GM19324 (cell line): ENCODE results near the gene PHF21A.
"Not testable (repeated sequence)": the region's sequence is repeated elsewhere in the genome, so short reads cannot be mapped to it uniquely, and the experiment has no call there.

Experiments
- ATAC-seq: cut with Tn5 transposase; IDR thresholded peaks from one replicate; pipeline ENCODE4 v1.9.1; 2021; ENCODE audit warnings: mild to moderate bottlenecking, moderate library complexity; ENCODE audit not compliant: unreplicated experiment, low FRiP score

Gene PHF21A

GRCh38 chr11:45910623-45911022 is 210.6 kb downstream of the PHF21A start:
- ATAC-seq, result no peak

DNA sequence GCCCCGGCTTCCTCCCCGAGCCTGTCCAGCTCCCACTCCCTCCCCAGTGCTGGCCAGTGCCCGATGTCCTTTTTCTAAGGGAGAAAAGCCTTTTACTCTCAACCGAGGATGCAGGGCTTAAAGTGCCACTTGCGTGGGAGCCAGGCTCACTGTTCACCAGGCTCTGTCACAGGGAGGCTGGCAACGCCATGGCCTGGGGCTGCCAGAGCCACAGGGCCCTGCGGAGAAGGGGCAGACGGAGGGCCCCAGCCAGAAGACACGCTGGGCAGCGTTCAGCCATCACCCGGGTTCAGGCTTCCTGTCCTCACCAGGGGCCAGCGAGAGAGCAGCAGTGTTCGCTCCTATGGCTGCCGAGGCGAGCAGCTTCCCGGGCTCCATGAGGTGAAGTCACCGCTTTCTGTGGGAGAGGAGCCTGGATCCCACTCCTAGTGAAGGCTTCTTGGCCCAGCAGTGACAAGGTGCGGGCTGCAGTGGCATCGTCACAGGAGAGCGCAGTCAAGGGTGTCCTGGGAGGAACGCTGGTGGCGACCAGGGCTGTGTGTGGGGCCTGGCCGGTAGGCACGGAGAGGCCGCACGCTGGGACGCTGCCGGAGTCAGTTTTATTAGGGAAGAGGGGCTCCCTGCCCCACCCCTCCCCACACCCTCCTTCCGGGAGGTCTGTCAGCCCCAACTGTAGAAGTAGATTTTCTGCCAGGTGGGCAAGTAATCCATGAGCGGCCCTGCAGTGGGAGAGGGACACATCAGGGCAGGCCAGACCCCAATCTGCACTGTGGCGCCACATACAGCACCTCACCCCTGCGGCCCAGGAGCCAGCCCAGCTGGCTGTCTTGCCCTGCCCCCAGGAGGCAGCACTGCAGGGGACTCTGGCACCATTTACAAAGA is 211.4 kb downstream of the PHF21A start:
- no peak for ATAC-seq

GRCh38 chr11:45907911-45908370 is 213.3 kb downstream of the PHF21A start:
- no peak for ATAC-seq

GRCh38 chr11:45906965-45907611 is 214.2 kb downstream of the PHF21A start, which contains the start of gene FREY1:
Gene FREY1, minus strand, starts transcription at chr11:45907271. Its CDS starts 26 bp downstream, at chr11:45907245.
- no peak for ATAC-seq

DNA sequence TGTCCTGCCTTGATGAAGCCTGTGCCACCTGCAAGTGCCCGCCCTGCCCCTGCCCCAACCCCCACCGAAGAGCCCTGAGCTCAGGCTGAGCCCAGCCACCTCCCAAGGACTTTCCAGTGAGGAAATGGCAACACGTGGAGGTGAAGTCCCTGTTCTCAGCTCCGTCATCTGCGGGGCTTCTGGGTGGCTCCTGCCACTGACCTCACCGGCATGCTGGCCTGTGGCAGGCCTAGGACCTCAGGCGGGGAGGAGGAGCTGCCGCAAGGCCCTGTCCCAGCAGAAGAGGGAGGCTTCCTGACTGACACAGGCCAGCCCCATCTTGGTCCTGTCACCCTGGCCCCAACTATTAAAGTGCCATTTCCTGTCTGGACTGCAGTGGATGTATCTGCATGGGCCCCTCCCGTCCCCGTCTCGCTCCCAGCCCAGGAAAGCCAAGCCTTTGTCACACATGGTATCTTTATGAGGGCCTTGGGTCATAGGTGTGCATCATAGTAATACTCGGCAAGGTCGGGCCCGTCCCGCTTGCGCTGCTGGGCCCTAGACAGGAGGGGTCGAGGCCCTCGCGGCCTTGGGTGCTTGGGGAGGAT is 215.1 kb downstream of the PHF21A start:
- ATAC-seq, result no peak

DNA sequence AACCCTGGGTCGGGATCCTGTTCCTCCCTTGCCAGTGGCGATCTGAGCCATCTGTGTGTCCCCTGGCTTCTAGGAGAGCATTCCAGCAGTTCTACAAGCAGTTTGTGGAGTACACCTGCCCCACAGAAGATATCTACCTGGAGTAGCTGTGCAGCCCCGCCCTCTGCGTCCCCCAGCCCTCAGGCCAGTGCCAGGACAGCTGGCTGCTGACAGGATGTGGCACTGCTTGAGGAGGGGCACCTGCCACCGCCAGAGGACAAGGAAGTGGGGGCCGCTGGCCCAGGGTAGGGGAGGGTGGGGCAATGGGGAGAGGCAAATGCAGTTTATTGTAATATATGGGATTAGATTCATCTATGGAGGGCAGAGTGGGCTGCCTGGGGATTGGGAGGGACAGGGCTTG is 215.7 kb downstream of the PHF21A start:
- not testable (repeated sequence) for ATAC-seq

DNA sequence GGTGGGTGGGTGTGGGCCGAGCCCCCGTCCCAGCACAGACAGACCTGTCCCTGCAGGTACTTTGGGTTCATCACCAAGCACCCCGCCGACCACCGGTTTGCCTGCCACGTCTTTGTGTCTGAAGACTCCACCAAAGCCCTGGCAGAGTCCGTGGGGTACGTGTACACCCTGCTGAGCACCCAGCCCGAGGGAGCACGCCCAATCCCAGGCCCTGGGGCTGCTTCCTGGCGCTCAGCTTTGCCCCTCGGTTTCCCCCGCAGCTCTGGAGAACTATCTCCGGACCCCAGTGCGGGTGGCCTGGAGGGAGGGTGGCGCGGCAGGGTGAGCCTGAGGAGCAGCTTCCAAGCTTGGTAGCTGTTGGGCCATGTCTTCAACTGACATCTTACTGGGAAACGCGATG is 216.2 kb downstream of the PHF21A start:
- no peak for ATAC-seq

- no peak for ATAC-seq
Observed at GRCh38 chr11:45904309-45904915, 216.8 kb downstream of the PHF21A start.

DNA sequence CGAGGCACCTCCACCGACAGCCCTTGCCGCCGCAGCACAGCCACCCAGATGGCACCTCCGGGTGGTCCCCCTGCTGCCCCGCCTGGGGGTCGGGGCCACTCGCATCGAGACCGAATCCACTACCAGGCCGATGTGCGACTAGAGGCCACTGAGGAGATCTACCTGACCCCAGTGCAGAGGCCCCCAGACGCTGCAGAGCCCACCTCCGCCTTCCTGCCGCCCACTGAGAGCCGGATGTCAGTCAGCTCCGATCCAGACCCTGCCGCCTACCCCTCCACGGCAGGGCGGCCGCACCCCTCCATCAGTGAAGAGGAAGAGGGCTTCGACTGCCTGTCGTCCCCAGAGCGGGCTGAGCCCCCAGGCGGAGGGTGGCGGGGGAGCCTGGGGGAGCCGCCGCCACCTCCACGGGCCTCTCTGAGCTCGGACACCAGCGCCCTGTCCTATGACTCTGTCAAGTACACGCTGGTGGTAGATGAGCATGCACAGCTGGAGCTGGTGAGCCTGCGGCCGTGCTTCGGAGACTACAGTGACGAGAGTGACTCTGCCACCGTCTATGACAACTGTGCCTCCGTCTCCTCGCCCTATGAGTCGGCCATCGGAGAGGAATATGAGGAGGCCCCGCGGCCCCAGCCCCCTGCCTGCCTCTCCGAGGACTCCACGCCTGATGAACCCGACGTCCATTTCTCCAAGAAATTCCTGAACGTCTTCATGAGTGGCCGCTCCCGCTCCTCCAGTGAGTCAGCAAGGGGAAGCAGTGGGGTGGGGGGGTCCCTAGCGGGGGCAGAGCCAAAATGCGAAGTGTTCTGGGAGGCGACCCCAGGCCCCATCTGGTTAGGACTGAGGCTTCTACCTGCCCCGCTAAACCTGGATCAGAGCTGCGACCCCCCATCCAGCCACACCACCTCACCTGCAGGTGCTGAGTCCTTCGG is 218.5 kb downstream of the PHF21A start:
- ATAC-seq, result no peak

- no peak for ATAC-seq
Observed at GRCh38 chr11:45901626-45902025, 219.6 kb downstream of the PHF21A start.

GRCh38 chr11:45900916-45901617 is 220.2 kb downstream of the PHF21A start:
- no peak for ATAC-seq

DNA sequence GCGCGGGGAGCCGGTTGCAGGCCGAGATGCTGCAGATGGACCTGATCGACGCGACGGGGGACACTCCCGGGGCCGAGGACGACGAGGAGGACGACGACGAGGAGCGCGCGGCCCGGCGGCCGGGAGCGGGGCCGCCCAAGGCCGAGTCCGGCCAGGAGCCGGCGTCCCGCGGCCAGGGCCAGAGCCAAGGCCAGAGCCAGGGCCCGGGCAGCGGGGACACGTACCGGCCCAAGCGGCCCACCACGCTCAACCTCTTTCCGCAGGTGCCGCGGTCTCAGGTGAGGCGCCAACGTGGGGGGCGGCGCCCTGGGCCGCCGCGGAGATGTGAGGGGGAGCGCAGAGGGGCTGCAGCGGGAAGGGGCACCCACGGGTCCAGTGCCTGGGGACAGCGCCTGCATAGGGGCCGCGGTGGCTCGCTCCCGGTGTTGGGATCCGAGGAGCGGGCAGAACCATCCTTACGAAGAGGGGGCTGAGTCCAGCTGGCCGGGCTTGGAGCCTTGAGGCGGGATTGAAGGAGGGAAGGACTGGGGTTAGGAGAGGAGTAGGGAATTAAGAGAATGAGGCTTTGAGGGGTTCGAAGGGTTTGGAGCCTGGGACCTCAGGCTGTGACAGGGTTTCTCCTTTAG is 221.0 kb downstream of the PHF21A start:
- not testable (repeated sequence) for ATAC-seq

DNA sequence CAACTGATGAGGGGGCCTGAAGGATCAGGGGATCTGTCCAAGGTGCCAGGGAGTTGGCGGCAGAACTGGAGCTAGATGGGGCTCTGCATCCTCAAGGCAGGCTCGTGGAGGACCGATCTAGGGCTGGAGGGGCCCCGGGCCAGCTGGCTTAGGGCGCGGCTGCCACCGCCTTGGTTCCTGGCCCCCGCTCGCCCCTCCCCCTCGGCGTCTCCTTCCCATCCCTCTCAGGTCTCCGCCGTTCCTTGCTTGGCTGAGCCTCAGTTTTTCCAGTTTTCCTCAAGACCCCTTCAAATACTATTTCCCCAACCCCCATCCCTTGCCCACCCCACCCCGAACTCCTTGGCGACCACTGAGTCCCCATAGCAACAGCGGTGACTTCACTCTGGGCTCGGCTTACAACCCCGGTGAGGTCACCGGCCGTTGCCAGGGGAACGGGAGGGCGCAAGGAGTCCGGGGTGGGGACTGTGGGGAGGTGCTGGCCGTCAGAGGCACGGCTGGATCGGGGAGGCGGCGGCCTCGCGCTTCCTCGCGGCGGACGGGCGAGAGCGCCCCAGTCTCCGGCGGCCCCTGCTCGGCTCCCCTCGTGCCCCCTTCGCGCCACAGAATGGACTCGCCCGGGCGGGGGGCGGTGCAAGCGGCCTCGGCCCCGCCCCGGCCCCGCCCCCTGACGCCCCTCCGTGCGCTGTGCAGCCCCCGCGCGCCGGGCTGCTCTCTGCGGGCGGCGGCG is 221.6 kb downstream of the PHF21A start:
- no peak for ATAC-seq

GRCh38 chr11:45899086-45899447 is 222.2 kb downstream of the PHF21A start:
- ATAC-seq, result no peak

GRCh38 chr11:45897556-45897955 is 223.7 kb downstream of the PHF21A start:
- ATAC-seq, result no peak

- no peak for ATAC-seq
Observed at GRCh38 chr11:45896422-45896984, 224.8 kb downstream of the PHF21A start.

DNA sequence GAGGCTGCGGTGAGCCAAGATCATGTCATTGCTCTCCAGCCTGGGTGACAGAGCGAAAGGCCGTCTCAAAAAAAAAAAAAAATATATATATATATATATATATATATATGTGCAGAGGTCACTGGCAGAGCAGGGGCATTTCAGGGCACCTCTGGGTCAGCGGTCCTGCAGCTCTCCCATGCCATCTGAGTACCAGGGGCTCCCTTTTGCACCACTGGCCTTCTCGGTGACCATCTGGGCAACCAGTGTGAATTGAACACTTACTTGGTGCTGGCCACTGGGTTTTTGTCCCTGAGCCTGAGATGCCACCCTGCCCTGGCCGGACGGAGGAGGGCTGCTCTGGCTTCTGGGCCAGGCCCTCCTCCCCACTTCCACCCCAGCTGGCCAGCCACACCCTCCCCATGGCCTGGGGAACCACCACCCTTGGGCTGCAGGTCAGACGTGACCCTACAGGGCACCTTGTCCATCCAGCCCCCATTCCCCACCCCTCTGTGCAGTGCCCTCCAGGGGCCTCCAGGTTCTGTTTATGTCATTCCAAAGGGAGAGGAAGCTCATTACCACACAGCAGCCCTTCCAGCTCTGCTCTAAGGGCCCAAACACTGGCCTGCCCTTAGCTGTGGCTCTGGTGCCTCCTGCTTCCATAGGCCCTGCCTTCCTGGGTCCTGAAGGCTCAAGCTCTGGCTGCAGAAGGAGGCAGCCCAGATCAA is 225.5 kb downstream of the PHF21A start:
- no peak for ATAC-seq
